Measurements from ENCODE around the gene GAL3ST2. TPM values are rescaled to one million over a fixed set of nuclear protein-coding genes. Genes with fewer than 3 reads are reported as not detected.
"Not testable (repeated sequence)": the region's sequence is repeated elsewhere in the genome, so short reads cannot be mapped to it uniquely, and the experiment has no call there.

GAL3ST2 gene
- total RNA-seq, 4 donors from 2014 or later: 0.21 to 0.29 TPM; not detected in 2

DNA sequence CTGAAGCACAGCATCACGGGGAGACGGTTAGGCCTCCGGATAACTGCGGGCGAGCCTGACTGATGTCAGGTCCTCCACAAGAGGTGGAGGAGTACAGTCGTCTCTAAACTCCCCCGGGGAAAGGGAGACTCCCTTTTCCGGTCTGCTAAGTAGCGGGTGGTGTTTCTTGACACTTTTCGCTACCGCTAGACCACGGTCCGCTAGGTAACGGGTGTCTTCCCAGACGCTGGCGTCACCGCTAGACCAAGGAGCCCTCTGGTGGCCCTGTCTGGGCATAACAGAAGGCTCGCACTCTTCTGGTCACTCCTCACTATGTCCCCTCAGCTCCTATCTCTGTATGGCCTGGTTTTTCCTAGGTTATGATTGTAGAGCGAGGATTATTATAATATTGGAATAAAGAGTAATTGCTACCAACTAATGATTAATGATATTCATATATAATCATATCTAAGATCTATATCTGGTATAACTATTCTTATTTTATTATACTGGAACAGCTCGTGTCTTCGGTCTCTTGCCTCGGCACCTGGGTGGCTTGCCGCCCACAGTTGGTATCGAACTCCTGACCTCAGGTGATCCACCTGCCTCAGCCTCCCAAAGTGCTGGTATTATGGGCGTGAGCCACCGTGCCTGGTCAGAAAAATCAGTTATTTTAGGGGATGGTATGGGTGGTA, 44.0 kb upstream of the GAL3ST2 start:
- H3K4me1 ChIP-seq; H3K27me3 ChIP-seq; H3K9me3 ChIP-seq; H3K27ac ChIP-seq; H3K4me3 ChIP-seq; H3K36me3 ChIP-seq; intact Hi-C loops (cut with DNase I; ENCODE audit: low total_unique reads): not testable (repeated sequence)
- TF ChIP-seq, protein P1, sequence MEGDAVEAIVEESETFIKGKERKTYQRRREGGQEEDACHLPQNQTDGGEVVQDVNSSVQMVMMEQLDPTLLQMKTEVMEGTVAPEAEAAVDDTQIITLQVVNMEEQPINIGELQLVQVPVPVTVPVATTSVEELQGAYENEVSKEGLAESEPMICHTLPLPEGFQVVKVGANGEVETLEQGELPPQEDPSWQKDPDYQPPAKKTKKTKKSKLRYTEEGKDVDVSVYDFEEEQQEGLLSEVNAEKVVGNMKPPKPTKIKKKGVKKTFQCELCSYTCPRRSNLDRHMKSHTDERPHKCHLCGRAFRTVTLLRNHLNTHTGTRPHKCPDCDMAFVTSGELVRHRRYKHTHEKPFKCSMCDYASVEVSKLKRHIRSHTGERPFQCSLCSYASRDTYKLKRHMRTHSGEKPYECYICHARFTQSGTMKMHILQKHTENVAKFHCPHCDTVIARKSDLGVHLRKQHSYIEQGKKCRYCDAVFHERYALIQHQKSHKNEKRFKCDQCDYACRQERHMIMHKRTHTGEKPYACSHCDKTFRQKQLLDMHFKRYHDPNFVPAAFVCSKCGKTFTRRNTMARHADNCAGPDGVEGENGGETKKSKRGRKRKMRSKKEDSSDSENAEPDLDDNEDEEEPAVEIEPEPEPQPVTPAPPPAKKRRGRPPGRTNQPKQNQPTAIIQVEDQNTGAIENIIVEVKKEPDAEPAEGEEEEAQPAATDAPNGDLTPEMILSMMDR (IDR thresholded peaks at IDR 0.05): peak; percentile 31 to 66 (median 60)
- DNase-seq: peak; percentile 63 to 80

DNA sequence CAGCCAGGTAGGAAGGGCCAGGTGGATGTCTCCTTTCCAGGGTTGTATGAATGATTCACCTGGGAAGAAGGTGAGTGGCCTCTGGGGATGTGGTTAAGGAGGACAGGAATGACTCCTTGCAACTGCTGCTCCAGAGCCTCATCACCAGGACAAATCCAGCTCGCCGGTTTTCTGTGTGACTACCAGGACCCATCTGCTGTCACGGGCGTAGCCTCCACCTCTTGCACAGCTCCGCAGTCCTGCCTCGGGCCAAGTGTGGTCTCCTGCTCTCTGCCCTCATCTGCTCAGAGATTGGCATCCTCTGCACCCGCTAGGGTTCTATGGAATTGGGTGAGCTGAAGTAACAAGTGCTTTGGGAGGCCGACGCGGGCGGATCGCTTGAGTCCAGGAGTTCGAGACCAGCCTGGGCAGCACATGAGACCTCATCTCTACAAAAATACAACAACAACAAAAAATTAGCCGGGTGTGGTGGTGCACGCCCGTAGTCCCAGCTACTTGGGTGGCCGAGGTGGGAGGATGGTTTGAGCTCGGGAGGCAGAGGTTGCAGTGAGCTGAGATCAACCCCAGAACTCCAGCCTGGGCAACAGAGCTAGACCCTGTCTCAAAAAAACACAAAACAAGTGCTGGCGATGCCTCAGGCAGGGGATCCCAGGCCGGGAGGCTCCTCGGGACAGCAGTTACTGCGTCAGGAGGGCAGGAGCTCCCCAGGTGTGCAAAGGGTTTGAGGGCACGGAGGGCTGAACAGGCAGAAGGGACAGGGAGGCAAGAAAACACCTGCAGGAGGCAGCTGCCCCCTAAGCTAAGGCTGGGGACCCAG, 43.0 kb upstream of the GAL3ST2 start:
- DNase-seq: no peak
- intact Hi-C loops (cut with DNase I; ENCODE audit: low total_unique reads): no loop called here
- Histone ChIP-seq H3K4me3 (peak overlapping the region; percentile 18 to 93), H3K36me3 (no peaks in the 10 kb centered on the region), H3K27me3 (no peaks in the 10 kb centered on the region), H3K27ac (peak overlapping the region; percentile 29 to 93), H3K9me3 (no peaks in the 10 kb centered on the region), H3K4me1 (no peaks in the 10 kb centered on the region)
- TF ChIP-seq, protein P1 (IDR thresholded peaks at IDR 0.05): no peak
- no peak for TF ChIP-seq POLR2A (IDR thresholded peaks at IDR 0.05)

DNA sequence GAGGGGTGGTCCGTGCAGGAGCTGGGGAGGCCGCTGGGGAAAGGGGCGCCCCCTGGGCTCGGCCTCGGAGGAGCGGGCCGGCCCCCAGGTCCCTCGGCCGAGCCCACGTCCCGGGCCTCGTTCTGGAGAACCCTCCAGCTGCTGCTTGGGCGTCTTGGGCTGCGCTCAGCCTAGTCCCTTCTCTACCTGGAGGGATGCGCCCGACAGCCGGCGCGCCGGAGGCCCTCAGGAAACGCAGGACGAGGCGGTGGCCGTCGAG, 42.5 kb upstream of the GAL3ST2 start:
- no peaks in the 10 kb centered on the region for H3K9me3 ChIP-seq
- peak overlapping the region; percentile 18 to 93 for H3K4me3 ChIP-seq
- H3K27ac ChIP-seq: peak overlapping the region; percentile 29 to 93
- H3K27me3 ChIP-seq: no peaks in the 10 kb centered on the region
- H3K36me3 ChIP-seq: no peaks in the 10 kb centered on the region
- DNase-seq: no peak
- intact Hi-C loops (cut with DNase I; ENCODE audit: low total_unique reads): no loop called here
- TF ChIP-seq, protein P1 (IDR thresholded peaks at IDR 0.05): no peak
- no peaks in the 10 kb centered on the region for H3K4me1 ChIP-seq

GRCh38 chr2:241734467-241735208, 42.0 kb upstream of the GAL3ST2 start, which contains the start of gene D2HGDH:
TSS of gene D2HGDH (plus strand) at chr2:241734630. CDS start at chr2:241735225, 595 bp downstream.
- Histone ChIP-seq H3K4me1 (no peaks in the 10 kb centered on the region), H3K36me3 (no peaks in the 10 kb centered on the region), H3K9me3 (no peaks in the 10 kb centered on the region), H3K4me3 (peak within 1 kb of the TSS; percentile 58 to 93), H3K27ac (peak within 1 kb of the TSS; percentile 75 to 93), H3K27me3 (no peaks in the 10 kb centered on the region)
- intact Hi-C loops (cut with DNase I; ENCODE audit: low total_unique reads): no loop called here
- DNase-seq: peak; percentile 94 to 95
- TF ChIP-seq, protein P1 (IDR thresholded peaks at IDR 0.05): peak in 1 of 4 experiments; percentile 16
- peak; percentile 60 to 94 for TF ChIP-seq POLR2A (IDR thresholded peaks at IDR 0.05)

DNA sequence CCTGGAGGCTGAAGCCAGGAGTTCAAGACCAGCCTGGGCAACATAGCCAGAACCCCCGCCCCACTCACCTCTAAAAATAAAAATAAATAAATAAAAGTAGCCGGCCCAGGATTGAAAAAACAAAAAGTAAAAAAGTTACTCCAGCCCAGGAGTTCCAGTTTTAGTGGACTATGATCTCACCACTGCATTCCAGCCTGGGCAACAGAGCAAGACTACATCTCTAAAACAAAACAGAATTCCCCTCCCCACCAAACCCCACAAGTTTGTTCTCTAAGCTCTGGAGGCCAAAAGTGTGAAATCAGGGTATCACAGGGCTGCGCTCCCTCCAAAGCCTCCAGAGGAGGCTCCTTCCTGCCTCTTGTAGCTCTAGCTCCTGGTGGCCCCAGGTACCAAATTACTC, 40.5 kb upstream of the GAL3ST2 start:
- H3K4me3 ChIP-seq: no peak overlapping the region
- intact Hi-C loops (cut with DNase I; ENCODE audit: low total_unique reads): no loop called here

More for the DNA sequence above, 40.5 kb upstream of the GAL3ST2 start:
- TF ChIP-seq, protein P1 (IDR thresholded peaks at IDR 0.05): no peak
- Histone ChIP-seq H3K4me1 (no peaks in the 10 kb centered on the region), H3K27ac (no peak overlapping the region), H3K36me3 (no peaks in the 10 kb centered on the region), H3K27me3 (no peaks in the 10 kb centered on the region), H3K9me3 (no peaks in the 10 kb centered on the region)
- no peak for DNase-seq

All from uterus (tissue), 4 donors.